NCI-H146 (cell line): ENCODE data around the gene CNTN5.
"Not testable (repeated sequence)": the region's sequence is repeated elsewhere in the genome, so short reads cannot be mapped to it uniquely, and the experiment has no call there.

ENCODE experiments used
- DNase-seq: peaks from one replicate; lab custom pipeline; 2025; lab: John Stamatoyannopoulos, UW

Gene CNTN5

DNA sequence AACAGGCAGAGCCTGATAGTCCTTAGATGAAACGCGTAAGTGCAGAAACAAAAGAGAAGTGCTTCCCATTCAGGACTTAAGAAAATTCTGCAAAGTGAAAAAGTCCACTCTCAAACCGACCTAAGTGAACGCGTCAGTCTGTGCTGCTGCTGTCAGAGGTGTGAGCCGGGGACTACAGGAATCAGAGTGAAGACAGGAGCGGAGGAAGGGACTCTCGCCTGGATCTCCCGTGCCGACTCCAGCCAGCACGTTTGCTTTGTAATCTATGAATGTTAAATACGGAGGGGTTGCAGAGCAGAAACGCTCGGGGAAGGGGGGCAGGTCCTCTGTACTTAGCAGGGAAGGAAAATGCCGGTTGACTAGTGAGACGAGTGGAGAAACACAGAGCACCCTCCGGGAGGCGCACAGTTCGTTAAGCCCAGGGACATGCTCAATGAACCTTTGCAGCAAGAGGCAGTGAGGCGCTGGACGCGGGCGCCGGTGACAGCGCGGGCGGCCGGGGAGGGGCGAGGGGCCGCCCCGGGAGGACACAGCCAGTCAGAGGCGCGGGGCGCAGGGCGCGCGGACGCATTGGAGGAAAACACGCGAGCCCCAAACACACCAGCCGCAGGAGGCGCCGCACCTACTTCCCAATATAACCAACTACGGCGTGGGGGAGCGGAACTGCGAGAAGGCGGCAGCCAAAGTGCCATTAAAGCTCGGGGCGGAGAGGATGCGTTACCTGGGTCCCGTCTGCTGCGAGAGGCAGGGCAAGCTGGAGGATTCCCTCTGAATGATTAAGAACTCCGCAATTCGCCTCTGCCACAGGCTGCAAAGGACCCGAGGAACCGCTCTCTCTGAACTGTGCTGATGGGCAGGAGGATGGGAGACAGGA, at the start of gene CNTN5:
CNTN5 (plus strand) TSS at position 598 of the 874 bp plus-strand sequence.
- DNase-seq = peak; percentile 98

DNA sequence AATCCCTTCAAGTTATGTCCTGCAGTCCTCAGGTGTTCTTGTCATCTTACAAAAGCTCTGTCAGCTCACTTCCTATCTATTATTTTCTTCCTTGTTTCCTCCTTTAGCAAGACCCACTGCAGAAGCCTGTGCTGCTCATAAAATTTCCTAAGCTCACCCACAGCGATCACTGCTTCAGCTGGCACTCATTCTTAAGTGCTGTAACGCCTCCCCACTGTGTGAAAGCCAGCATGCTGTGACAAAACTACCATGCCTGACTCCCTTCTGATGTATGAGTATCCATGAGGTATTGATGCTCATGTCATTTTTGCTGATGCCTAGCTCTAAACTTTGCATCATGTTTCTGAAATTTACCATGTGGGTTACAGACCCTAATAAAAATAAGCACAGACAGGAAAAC, 41.5 kb upstream of the CNTN5 start:
- peak; percentile 41 for DNase-seq

GRCh38 chr11:99015634-99016454, 4.9 kb upstream of the CNTN5 start:
- peak; percentile 55 for DNase-seq

GRCh38 chr11:99019696-99020095, 1.1 kb upstream of the CNTN5 start:
- DNase-seq = peak; percentile 39

GRCh38 chr11:99037057-99037456, 16.3 kb downstream of the CNTN5 start:
- DNase-seq = no peak

DNA sequence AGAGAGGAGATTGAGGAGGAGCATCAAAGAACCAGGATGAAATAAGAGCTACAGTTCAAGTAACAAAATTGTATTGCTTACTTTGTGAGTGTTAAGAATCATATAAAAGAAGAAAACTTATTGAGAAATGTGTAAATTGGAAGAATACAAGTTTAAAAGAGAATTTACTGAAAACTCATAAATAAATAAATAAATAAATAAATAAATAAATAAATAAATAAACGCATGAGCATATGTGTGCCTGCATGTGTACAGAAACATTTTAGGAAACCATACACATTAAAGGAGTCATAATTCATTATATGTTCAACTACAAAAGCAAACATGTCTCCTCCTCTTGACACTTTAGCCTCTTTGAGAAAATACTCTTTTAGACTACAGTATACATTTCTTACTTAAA, 42.6 kb downstream of the CNTN5 start:
- no peak for DNase-seq

- no peak for DNase-seq
Observed at GRCh38 chr11:99065121-99065520, 44.4 kb downstream of the CNTN5 start.

- peak; percentile 83 for DNase-seq
Observed at GRCh38 chr11:99066618-99067317, 46.0 kb downstream of the CNTN5 start.

- DNase-seq = peak; percentile 15
Observed at GRCh38 chr11:99068832-99069231, 48.1 kb downstream of the CNTN5 start.

- DNase-seq = peak; percentile 93
Observed at GRCh38 chr11:99069856-99070444, 49.2 kb downstream of the CNTN5 start.

DNA sequence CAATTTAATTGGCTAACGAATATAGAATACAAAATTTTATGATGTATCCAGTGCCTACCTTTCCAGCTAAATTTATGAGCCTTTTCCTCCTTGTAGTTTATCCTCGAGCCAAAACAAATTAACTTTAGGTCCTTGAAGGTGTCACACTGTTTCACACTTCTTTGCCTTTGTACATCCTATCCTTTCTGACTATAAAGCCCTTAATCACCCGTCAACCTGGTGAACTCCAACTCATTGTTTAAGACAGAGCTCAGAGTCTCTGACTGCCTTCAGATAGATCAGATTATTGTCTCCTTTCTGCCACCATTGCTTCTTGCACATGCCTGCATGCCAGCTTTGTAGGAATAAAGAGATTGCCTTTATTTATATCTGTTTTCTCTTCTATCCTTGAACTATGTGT, 58.8 kb downstream of the CNTN5 start:
- DNase-seq = no peak

- DNase-seq = no peak
Observed at GRCh38 chr11:99080154-99080553, 59.4 kb downstream of the CNTN5 start.

- DNase-seq = peak; percentile 65
Observed at GRCh38 chr11:99098258-99098657, 77.5 kb downstream of the CNTN5 start.

DNA sequence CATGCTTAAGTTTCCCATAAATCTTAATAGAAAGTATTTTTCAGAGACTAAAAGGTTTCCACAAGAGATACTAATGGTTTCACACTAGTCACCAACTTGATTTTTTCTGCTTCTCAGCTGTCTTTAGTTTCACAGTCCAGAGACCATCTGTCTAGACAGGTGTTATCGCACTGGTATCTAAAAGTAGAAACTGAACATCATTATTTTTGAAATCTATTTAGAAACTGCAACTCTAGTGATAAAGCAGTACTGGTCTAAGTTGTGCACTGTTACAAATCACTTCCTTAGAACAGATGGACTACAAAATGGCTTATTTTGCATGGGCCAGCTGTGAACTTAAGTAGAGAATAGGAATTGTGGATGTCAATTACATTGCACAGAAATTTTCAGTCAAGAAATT, 78.0 kb downstream of the CNTN5 start:
- peak; percentile 31 for DNase-seq

DNA sequence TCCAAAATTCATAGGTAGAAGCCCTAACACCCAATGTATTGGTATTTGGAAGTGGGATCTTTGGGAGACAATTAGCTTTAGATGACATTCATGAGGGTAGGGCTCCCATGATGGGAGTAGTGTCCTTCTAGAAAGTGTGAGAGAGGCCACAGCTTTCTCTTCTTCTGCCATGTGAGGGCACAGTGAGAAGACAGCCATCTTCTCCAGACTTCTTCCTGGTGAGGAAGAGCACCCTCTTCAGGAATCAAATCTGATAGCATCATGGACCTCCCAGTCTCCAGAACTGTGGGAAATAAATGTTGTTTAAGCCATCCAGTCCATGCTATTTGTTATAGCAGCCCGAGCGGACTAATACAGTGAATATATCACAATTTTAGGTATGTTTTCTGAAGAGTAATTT, 96.9 kb downstream of the CNTN5 start:
- DNase-seq = no peak

DNA sequence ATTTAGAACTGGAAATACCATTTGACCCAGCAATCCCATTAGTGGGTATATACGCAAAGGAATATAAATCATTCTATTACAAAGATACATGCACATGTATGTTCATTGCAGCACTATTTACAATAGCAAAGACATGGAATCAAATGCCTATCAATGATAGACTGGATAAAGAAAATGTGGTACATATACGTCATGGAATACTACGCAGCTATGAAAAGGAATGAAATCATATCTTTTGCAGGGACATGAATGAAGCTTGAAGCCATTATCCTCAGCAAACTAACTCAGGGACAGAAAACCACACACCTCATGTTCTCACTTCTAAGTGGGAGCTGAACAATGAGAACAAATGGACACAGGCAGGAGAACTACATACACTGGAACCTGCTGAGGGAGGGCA, 113.1 kb downstream of the CNTN5 start:
- DNase-seq = not testable (repeated sequence)

- no peak for DNase-seq
Observed at GRCh38 chr11:99135508-99135907, 114.8 kb downstream of the CNTN5 start.

- DNase-seq = peak; percentile 76
Observed at GRCh38 chr11:99142237-99142636, 121.5 kb downstream of the CNTN5 start.

- DNase-seq = no peak
Observed at GRCh38 chr11:99148352-99148751, 127.6 kb downstream of the CNTN5 start.

DNA sequence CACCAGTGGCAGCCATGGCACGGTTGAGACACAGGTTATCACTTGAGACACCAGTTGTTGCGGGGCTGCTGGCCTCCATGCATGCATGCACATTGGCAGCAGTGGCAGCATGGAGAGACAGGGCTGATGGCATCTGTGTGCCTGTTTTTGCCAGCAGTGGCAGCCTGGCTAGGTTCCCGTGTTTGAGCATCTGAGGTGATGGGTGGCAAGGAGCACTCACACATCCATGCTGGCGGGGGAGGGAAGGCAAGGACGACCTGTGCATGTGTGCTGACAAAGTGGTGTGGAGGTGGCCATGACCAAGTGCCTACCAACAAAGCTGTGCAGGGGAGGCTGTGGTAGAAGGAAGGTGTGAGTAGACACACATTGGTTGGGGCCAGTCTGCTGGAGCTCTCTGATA, 133.5 kb downstream of the CNTN5 start:
- no peak for DNase-seq

DNA sequence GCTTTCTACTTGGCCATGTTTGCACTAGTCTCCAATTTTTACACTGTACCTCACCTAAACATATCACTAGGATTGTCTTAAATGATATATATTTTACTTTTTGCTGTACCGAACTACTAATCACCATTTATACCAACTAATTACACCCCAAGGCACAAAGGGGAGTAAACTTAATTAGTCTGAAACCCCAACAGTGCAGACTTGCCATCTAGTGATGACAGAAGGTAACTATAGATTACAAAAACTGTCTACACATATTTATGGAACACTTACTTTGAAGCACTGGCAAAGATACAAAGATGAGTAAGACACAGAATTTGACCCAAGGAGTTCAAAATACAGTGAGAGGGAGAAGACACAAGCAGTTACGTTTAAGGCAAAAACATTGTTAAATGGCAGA, 139.7 kb downstream of the CNTN5 start:
- DNase-seq = no peak

DNA sequence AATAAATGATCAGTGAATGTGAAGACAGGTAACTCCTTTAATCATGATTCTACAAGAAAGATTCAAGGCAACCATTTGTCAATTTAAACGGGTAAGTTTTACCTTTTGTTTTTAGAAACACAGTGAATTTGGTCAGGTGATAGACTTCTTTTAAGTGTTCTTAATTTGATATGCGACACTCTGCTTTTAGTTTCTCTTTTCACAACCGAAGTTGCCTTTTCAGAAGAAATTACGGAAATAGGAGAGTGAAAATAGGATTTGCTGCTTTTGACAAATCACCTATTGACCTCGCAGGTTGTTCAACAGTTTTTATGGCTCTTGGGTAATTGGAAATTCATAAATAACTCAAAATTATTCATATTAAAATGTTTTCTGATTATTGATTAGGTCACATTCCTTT, 142.1 kb downstream of the CNTN5 start:
- DNase-seq = no peak
